Ammon's horn (tissue), 1 donor: ENCODE data around the gene FILIP1.

Experiments
- DNase-seq: peaks from one replicate; pipeline ENCODE4 v3.0.0-alpha.2; 2016; ENCODE audit warnings: low spot score

Gene FILIP1, protein sequence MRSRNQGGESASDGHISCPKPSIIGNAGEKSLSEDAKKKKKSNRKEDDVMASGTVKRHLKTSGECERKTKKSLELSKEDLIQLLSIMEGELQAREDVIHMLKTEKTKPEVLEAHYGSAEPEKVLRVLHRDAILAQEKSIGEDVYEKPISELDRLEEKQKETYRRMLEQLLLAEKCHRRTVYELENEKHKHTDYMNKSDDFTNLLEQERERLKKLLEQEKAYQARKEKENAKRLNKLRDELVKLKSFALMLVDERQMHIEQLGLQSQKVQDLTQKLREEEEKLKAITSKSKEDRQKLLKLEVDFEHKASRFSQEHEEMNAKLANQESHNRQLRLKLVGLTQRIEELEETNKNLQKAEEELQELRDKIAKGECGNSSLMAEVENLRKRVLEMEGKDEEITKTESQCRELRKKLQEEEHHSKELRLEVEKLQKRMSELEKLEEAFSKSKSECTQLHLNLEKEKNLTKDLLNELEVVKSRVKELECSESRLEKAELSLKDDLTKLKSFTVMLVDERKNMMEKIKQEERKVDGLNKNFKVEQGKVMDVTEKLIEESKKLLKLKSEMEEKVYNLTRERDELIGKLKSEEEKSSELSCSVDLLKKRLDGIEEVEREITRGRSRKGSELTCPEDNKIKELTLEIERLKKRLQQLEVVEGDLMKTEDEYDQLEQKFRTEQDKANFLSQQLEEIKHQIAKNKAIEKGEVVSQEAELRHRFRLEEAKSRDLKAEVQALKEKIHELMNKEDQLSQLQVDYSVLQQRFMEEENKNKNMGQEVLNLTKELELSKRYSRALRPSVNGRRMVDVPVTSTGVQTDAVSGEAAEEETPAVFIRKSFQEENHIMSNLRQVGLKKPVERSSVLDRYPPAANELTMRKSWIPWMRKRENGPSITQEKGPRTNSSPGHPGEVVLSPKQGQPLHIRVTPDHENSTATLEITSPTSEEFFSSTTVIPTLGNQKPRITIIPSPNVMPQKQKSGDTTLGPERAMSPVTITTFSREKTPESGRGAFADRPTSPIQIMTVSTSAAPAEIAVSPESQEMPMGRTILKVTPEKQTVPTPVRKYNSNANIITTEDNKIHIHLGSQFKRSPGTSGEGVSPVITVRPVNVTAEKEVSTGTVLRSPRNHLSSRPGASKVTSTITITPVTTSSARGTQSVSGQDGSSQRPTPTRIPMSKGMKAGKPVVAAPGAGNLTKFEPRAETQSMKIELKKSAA (N-terminal part only)

DNA sequence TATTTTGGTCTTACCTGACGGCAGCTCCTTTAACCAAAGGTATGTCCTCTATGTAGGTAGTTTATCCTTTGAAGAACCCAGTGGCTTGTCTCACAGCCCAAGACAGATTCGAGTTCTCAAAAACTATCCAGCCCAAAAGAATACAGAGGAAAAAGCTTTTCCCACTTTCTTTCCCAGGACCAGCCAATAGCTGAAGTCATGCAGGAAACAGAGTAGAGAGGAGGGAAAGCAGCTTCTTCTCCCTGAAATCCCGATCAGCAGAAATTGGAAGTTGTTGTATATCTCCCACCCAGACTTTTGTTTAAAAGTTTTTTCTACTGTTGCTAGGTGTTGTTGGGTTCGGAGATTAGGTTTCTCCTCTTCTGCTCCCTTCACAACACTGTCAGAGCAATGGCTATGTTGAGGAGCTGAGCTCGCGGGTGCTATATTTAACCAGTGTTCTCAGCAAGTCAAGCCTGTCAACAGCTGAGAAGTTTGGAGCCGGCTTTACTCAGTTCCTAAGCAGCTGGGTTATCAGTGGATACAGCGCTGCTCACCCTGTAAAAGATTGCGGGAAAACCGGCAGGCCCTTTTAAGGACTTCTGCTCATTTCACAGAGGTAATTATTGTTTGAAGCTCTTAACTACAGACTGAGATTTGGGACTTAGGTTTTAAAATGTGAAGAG, at the start of gene FILIP1:
Gene FILIP1 (minus strand): TSS at position 401 of the 665 bp plus-strand sequence. CDS start 78,828 bp downstream, outside the sequence.
- peak; percentile 13 for DNase-seq

DNA sequence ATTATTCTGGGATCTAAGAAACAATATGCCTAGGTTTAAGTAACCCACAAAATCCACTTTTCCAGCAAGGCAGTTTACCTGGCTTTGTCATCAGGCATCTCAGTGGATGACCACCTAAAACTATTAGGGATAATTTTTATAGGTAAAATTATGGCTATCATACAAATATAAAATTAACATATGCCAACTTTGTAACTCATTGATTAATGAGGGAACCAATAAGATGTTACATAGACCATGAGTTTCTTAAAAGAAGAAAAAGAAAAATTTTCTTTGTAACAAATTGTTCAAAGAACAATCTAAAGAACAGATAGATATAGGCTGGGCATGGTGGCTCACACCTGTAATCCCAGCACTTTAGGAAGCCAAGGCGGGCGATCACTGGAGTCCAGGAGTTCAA, 49.7 kb upstream of the FILIP1 start:
- no peak for DNase-seq

DNA sequence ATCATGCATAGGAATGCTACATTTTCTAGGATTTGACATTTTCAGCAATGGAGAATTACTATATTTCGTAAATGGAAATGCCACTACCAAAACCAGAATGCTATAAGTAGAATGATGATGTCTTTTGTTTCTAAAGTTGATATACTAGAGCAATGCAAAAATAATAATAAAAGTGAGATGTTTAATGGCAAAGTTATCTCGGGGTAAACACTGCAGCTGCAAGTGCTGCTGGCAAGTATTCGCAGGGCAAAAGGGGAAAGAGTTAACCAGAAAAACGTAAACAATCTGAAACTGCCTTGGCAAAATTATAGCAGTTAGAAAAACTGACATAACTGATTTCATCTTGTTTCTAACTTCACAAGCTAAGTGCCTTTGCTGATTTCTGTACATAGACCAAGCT, 45.5 kb upstream of the FILIP1 start:
- DNase-seq = no peak

DNA sequence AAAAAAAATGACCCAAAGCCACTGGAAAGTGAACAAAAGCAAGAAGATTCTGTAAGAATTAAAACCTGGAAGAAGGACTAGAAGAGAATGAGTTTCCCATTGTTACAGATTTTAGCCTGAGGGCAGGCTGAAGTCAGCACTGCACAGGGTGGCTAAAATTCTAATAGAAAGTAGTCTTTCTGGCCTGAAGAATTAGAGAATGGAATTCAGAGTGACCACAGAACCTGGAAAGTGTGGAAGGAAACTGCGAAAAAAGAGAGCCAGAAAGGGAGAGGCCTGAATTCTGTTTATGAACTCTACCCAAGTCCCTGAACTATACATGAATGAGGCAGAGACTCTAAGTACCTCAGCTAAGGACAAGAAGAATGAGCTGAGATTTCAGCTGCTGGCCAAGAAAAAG, 38.9 kb upstream of the FILIP1 start:
- DNase-seq = no peak

DNA sequence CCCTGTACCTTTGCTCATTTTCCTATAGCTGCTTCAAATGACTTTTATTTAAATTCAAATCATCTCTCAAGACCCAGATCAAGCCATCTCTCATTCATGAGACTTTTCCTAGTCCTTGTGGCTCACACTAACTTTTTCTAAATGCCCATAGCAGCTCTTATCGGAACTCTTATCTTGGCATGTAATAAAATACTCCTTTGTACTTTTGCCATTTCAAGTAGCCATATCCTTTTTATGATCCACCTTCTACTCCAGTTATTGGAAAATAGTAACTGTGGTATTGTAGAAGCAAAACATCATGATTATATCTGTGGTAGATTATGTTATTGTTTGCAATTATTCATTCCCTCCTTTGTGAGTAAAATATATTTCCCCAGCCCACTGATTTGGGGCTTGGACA, 37.6 kb upstream of the FILIP1 start:
- DNase-seq = no peak

DNA sequence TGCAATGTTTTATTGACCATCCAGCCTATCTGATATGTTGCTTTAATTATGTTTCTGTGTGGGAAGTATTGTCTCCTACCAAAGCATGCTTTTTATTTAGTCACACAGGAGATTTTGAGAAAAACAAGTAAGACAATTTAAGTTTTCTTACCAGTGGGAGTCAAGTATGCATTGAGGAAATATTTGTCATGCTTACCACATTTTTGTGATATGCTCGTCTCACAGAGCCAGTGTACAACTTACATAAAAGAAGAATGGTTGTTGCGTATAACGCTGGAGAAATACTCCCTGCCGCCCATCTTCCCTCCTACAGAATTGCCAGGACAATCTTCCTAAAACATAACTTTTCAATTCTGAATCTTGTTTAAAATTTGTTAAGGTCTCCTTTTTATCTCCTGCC, 37.1 kb upstream of the FILIP1 start:
- no peak for DNase-seq

DNA sequence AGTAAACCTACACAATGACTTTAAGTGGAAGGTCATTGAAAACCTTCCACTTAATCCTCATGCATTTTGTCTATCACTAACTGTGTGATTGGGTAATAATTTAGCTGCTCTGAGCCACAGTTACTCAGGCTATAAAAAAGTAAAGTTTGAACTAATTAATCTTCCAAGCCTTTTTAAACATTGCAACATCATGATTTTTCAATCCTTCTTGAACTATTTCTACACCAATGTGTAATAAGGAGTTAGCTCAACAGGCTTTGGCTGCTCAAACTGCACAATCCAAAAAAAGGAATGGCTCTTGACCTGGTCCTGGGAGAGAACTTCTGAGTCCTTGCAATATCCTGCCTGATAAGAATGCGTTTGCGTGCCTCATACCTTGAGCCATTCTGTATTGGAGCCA, 34.8 kb upstream of the FILIP1 start:
- DNase-seq = no peak

DNA sequence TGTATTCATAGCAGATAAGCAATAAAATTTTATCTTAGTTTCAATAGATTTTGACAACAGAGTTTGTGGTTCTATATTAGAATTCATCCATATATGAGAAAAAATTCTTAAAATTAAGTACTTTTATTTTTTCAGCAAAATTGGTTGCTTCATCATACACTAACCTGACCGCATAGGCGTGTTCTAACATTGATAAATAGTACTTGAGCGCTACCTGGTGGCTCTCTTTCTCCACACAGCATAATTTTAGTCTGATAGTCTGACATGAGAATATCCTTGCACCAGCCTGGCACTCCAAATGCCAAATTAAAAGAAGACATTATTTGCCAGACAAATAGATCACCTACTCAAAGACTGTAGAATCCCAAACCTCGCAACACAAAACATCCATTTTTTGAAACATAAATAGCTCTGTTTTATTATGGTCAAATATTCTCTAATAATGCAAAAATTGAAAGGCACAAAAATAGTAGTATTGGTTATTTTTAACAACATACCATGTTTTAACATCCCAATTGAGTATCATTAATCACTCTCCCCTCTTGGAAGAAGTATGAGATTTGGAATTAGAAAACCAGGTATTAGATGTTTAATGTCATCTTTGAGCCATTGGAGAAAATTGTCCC, 33.0 kb upstream of the FILIP1 start:
- DNase-seq = peak; percentile 74

DNA sequence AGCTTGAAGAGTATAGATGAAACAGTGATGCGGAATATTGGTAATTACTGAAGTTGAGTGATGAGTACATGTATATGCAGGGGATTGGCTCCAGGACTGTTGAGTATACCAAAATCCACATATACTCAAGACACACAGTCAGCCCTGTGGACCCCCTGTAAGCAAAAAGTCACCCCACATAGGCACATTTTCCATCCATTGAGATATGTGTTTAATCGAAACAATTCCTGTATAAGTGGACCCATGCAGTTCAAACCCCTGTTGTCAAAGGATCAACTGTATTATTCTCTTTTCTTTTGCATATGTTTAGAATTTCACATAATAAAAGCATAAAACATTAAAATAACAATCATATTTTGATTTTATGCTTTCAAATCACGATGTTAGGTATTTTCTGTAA, 32.1 kb upstream of the FILIP1 start:
- no peak for DNase-seq

DNA sequence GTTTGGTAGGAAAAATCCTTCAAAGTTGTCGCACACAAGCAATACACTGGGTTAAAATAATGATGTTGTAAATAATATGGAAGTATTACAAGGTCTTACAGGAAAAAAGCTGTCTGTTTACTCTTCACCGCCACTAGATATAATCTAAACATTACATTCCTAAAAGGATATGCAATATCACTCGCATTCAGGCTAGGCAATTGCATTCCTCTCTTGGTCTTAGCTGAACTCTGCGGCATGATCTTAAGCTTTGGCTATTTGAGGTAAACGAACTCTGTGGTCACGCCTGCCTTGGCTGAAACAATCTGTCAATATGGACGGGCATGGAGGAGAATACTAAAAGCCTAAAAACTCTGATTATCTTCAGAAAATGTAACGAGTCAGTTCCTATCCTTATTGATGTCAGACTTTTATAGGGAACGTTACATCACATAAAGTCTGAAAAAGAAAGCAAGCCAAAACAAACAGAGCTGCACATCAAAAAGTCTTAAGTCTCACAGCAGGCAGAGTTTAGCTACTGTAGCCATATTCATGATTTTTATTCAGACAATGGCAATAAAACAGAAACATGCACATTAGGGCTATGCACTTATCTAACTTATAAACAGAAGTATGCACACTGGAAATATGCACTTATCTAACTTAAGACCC, 30.8 kb upstream of the FILIP1 start:
- DNase-seq = no peak

DNA sequence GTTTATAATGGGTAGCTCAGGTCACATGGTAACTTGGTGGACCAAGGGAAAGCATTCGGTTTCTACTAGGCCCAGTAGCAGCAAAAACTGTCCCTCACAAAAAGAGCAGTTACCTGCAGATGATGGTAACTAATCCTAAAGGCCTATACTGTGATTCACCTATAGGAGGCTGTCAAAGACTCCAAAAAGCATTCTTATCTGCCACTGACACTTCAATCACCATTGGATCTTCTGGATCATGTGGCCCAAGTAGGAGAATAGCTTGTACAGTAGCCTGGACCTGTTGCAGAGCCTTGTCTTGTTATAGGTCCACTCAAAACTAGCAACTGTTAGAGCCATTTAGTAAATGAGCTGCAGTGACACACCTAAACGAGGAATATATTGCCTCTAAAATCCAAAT, 23.2 kb upstream of the FILIP1 start:
- DNase-seq = no peak

DNA sequence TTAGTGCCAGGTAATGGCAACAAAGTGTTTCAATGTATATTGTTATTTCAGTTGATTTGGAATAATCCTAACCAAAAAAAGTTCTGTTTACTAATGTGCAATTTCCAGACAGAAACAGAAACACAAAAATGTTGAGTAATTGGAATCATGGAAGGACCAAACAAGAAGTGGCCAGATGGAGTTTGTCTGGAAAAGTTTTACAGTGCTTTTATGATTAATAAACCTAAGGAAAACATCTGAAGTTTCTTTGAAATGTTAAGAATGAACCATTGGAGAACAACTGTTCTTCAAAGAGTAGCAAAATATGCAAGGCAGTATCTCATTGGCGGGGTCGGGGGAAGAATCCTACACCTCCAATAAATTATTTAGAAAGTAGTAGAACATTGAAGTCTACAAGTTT, 19.0 kb upstream of the FILIP1 start:
- DNase-seq = no peak

DNA sequence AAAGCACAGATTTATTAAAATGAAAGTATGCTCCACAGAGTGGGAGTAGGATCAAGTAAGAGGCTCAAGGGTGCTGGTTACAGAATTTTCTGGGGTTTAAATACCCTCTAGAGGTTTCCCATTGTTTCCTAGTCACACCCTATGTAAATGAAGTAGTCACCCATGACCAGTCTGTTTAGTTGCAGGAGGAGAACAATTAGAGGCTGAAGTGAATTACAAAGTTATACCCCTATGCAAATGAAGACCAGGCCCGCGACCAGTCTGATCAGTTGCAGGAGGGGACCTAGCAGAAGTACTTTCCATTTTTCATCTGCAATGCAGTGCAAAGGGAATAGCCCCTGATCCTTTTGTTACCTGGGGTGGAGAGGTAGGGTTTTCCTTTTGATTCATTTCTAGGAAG, 11.8 kb upstream of the FILIP1 start:
- no peak for DNase-seq

DNA sequence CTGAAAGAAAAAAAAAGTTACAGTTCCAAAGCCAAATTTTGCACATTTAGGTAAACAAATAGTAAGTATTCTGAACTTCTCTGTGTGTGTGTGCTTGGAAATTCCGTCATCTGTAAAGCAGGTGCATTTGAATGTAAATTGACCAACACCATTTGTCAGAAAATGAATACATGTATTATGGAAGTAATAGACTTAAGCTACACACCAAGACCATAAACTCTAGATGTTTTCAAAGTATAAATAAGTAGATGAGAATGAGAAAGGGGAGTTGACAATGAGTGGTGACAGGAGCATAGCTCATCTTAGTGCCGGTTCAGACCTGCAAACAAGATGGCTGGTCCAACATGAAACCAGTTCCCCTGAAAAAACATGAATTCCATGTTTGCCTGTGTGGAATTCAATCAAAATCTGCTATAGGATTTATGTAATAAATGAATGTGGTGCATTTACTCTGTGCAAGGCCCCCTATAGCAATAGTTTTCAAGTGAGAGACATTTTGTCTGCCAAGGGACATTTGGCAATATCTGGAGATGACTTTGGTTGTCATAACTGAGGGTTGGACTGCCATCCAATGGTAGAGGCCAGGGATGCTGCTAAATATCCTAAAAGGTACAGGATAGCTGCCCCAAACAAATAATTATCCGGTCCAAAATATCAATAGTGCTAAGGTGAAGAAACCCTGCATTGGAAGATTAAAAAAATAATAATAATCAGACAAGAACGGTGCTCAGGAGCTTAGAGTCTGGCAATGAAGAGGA, 11.0 kb upstream of the FILIP1 start:
- DNase-seq = peak; percentile 7

DNA sequence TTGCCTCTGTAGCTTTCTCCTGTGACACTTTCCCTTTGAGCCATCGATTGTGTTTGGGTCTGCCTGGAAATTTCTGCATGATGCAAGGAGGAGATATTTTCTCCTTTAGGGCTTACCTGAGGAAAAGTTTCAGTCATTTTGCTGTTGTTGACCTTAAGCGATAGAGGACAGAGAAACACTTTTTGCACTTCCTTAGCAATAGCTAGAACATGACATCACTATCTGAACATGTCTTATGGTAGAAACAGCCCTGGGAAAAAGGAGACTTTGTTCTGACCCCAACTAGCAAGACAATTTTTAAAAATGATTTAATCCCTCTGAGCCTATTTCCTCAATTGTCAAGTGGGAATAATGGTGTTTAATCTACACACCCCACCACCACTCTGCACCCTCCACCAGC, 9.7 kb upstream of the FILIP1 start:
- DNase-seq = no peak

DNA sequence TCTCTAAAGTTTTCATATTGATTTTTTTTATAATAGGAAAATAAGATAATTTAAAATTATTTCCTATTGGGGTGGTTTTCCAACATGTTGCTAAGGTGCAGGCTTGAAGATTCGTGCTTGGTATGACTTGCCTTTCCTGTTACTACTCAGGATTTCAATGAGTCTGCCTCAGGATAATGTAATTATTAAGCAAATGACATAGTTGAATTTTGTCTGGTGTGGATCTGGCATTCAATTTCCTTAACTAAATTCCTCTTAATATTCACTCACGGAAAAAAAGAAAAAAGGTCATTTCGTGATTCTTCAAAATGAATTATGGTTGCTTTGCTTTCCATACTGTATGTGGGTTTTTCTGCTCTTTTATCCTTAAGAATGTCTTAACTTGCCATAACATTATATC, 9.3 kb upstream of the FILIP1 start:
- no peak for DNase-seq

DNA sequence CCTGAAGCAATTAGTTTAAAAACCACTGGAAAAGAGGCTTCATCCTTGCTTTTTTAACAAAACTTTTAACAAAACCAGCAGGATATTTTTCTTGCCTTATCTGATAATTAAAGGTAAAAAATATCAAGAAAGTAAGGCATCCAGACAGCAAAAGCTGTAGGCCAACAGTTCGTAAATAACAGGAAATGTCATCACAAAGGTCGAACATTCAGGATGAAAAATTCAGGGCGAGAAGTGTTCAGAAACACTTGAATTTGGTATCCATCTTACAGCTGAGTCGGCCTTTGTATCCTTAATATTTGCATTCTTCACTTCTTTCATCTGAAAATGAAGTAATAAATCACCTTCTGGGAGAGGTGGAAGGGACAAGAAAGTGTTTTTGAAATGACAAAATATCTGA, 8.2 kb upstream of the FILIP1 start:
- no peak for DNase-seq

DNA sequence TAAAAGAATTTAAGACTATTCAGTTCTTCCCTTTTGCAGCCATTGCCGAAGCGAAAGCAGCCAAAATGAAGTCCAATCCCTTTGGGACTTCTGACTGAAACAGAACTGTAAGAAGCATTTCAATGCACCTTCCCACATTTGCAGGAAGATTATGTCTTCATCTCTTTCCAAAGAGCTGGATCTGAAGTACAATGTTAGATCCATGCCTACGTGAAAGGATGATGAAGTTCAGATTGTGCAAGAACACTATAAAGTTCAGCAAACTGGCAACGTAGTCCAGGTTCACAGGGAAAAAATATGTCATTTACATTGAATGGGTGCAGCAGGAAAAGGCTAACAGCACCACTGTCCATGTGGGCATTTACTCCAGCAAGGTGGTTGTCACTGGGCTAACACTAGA, 6.0 kb upstream of the FILIP1 start:
- DNase-seq = no peak

DNA sequence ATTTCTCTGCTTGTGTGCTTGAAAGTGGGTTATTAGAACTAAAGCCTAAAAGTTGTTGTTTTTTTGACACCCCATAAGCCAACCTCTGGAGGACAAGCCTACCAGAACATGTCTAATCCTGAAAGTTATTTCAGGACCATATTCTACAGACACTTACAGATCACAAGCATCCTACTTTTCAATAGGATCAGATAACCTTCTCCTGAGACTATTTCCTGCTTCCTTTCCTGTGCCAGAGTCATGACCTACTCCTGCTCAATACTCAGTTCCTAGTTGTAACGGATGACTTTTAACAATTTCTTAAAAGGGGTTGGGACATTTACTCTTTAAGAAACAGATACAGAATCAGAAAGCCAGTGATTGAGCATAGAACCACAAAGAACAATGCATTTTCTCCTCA, 5.3 kb upstream of the FILIP1 start:
- DNase-seq = no peak

DNA sequence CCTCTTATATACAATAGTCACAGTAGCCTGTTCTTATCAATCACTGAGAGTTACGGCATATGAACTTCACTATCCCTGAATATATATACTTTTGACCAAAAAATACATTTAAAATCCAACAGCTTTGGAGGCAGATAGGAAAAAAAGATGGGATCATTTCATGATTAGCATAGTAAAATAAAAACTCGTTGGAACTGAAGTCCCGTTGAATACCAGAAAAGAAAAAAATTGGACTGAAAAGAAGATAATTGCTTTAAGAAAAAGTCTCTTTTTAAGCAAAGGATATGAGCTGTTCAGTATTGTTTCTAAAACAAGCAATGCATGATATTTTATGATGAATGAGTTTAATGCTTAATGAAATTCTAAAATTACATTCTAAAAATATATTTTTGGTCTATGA, 4.4 kb upstream of the FILIP1 start:
- no peak for DNase-seq
